Mesenteric fat pad (tissue), 1 donor: Measurements from ENCODE around the gene NUP133. TPM values are rescaled to one million over a fixed set of nuclear protein-coding genes. Genes with fewer than 3 reads are reported as not detected.

ENCODE experiments used
- total RNA-seq: library from RNA; stranded (reverse); fragmentation: NEBNext Ultra II Directional; extraction: Animal tissue kit (Norgen Biotek cat#: 25700); gene quantifications from one replicate; pipeline ENCODE4 v1.2.1, GENCODE V29; 2021
- donor health status: DM: yes; HTN: yes; CAD: no.

Gene NUP133
- total RNA-seq, 1 donor from 2014 or later: 27.9 TPM

Other genes starting within 250 kb of the NUP133 start
- gene RAB4A, start 237.2 kb downstream of the NUP133 start, total RNA-seq: 50.2 TPM
- gene CCSAP, start 165.3 kb downstream of the NUP133 start, total RNA-seq: 4.4 TPM
- gene ACTA1, start 74.2 kb downstream of the NUP133 start, total RNA-seq: not detected
- gene ABCB10, start 50.4 kb upstream of the NUP133 start, total RNA-seq: 15.1 TPM
- 24.8 TPM for gene TAF5L, start 117.8 kb upstream of the NUP133 start, total RNA-seq
- 14.0 TPM for gene URB2, start 117.9 kb upstream of the NUP133 start, total RNA-seq